ENCODE measurements around the gene TNPO2.

Gene TNPO2

GRCh38 chr19:12723641-12724426, at the start of gene TNPO2:
Gene TNPO2 (minus strand): TSS chr19:12723932. CDS start chr19:12720977, 2,955 bp downstream.
- peak; percentile 53 to 59 (median 53) for DNase-seq (ENCODE audit: low read depth in 2 of 3, low spot score in 2 of 3)

GRCh38 chr19:12772323-12772722, 48.6 kb upstream of the TNPO2 start:
- no peak for DNase-seq (ENCODE audit: low read depth in 2 of 3, low spot score in 2 of 3)

- DNase-seq (ENCODE audit: low read depth in 2 of 3, low spot score in 2 of 3), result no peak
Measured at GRCh38 chr19:12770922-12771321, 47.2 kb upstream of the TNPO2 start.

- no peak for DNase-seq (ENCODE audit: low read depth in 2 of 3, low spot score in 2 of 3)
Measured at GRCh38 chr19:12769689-12770088, 46.0 kb upstream of the TNPO2 start.

- DNase-seq (ENCODE audit: low read depth in 2 of 3, low spot score in 2 of 3), result no peak
Measured at GRCh38 chr19:12767666-12768065, 43.9 kb upstream of the TNPO2 start.

GRCh38 chr19:12767150-12767549, 43.4 kb upstream of the TNPO2 start:
- DNase-seq (ENCODE audit: low read depth in 2 of 3, low spot score in 2 of 3), result no peak

GRCh38 chr19:12766051-12766521, 42.4 kb upstream of the TNPO2 start:
- DNase-seq (ENCODE audit: low read depth in 2 of 3, low spot score in 2 of 3), result peak in 1 of 3 experiments; percentile 84

GRCh38 chr19:12764698-12765097, 41.0 kb upstream of the TNPO2 start:
- no peak for DNase-seq (ENCODE audit: low read depth in 2 of 3, low spot score in 2 of 3)

- no peak for DNase-seq (ENCODE audit: low read depth in 2 of 3, low spot score in 2 of 3)
Measured at GRCh38 chr19:12763100-12763499, 39.4 kb upstream of the TNPO2 start.

- DNase-seq (ENCODE audit: low read depth in 2 of 3, low spot score in 2 of 3), result no peak
Measured at GRCh38 chr19:12759686-12760085, 36.0 kb upstream of the TNPO2 start.

- DNase-seq (ENCODE audit: low read depth in 2 of 3, low spot score in 2 of 3), result peak; percentile 43 to 54 (median 53)
Measured at GRCh38 chr19:12757544-12758274, 34.0 kb upstream of the TNPO2 start.

- DNase-seq (ENCODE audit: low read depth in 2 of 3, low spot score in 2 of 3), result no peak
Measured at GRCh38 chr19:12756150-12756883, 32.6 kb upstream of the TNPO2 start.

- DNase-seq (ENCODE audit: low read depth in 2 of 3, low spot score in 2 of 3), result no peak
Measured at GRCh38 chr19:12754465-12755196, 30.9 kb upstream of the TNPO2 start.

GRCh38 chr19:12752056-12752781, 28.5 kb upstream of the TNPO2 start:
- DNase-seq (ENCODE audit: low read depth in 2 of 3, low spot score in 2 of 3), result no peak

GRCh38 chr19:12751635-12752034, 27.9 kb upstream of the TNPO2 start, which contains the start of gene BEST2:
Gene BEST2 (plus strand): TSS chr19:12751791. CDS start chr19:12752593, 802 bp downstream.
- no peak for DNase-seq (ENCODE audit: low read depth in 2 of 3, low spot score in 2 of 3)

- DNase-seq (ENCODE audit: low read depth in 2 of 3, low spot score in 2 of 3), result no peak
Measured at GRCh38 chr19:12750851-12751250, 27.1 kb upstream of the TNPO2 start.

- DNase-seq (ENCODE audit: low read depth in 2 of 3, low spot score in 2 of 3), result no peak
Measured at GRCh38 chr19:12749938-12750521, 26.3 kb upstream of the TNPO2 start.

GRCh38 chr19:12748489-12748888, 24.8 kb upstream of the TNPO2 start:
- DNase-seq (ENCODE audit: low read depth in 2 of 3, low spot score in 2 of 3), result no peak

- DNase-seq (ENCODE audit: low read depth in 2 of 3, low spot score in 2 of 3), result no peak
Measured at GRCh38 chr19:12745166-12745897, 21.6 kb upstream of the TNPO2 start.

Data from activated CD8-positive, alpha-beta memory T cell treated with anti-CD3 and anti-CD28 coated beads for 48 hours (primary cell).